Body of pancreas (tissue), 4 donors: Measurements from ENCODE around the gene ASCL4.

Source experiments
- CTCF ChIP-seq, 7 experiments: fragments of 450-650 bp in 4 of 7; fragments of 200-600 bp in 3 of 7; sonication (generic) in 3 of 7; IDR thresholded peaks; one replicate each; pipeline ENCODE4 v1.5.1; 2016 to 2019; ENCODE audit warnings: antibody characterized with exemption in 7 of 7
- POLR2A ChIP-seq, 3 donors: fragments of 450-650 bp; IDR thresholded peaks; one replicate each; pipeline ENCODE4 v1.6.1; 2016; ENCODE audit warnings: antibody characterized with exemption in 3 of 3, mild to moderate bottlenecking in 2 of 3

- no peak for TF ChIP-seq CTCF (IDR thresholded peaks at IDR 0.05)
- no peak for TF ChIP-seq POLR2A (IDR thresholded peaks at IDR 0.05)
Measured at GRCh38 chr12:107783406-107784376, 9.2 kb downstream of the ASCL4 start.
